HUES6 (cell line): ENCODE data around the gene HADHA.
A peak's percentile ranks its signal among the peaks of the same experiment; 100 is the strongest.
"Not testable (repeated sequence)": the region's sequence is repeated elsewhere in the genome, so short reads cannot be mapped to it uniquely, and the experiment has no call there.

ENCODE experiments used
- H3K27ac ChIP-seq: 2 replicates; pipeline ENCODE4 v1.7.0; 2013; ENCODE audit warnings: low read depth, mild to moderate bottlenecking, low read length, inconsistent platforms
- H3K27me3 ChIP-seq: 2 replicates; pipeline ENCODE4 v1.6.1; 2013; ENCODE audit warnings: low read length; ENCODE audit not compliant: control insufficient read depth, insufficient read depth
- H3K36me3 ChIP-seq: 2 replicates; pipeline ENCODE4 v1.6.1; 2013; ENCODE audit warnings: low read length; ENCODE audit not compliant: control insufficient read depth, insufficient read depth
- H3K4me1 ChIP-seq: 2 replicates; pipeline ENCODE4 v1.6.1; 2013; ENCODE audit warnings: low read length; ENCODE audit not compliant: control insufficient read depth, insufficient read depth
- H3K4me3 ChIP-seq: 2 replicates; pipeline ENCODE4 v1.5.1; 2013; ENCODE audit warnings: low read depth, low read length
- H3K9ac ChIP-seq: one replicate; pipeline ENCODE4 v1.6.1; 2013; ENCODE audit warnings: mild to moderate bottlenecking, low read length
- H3K9me3 ChIP-seq: 2 replicates; pipeline ENCODE4 v1.6.1; 2013; ENCODE audit warnings: low read depth, low read length; ENCODE audit not compliant: control insufficient read depth, insufficient read depth

HADHA gene

GRCh38 chr2:26273501-26273900 is 29.1 kb upstream of the HADHA start:
- H3K4me1 ChIP-seq: no peaks in the 10 kb centered on the region
- no peak overlapping the region for H3K9ac ChIP-seq
- H3K9me3 ChIP-seq: no peaks in the 10 kb centered on the region
- H3K4me3 ChIP-seq: no peak overlapping the region
- H3K27ac ChIP-seq: no peak overlapping the region
- no peaks in the 10 kb centered on the region for H3K27me3 ChIP-seq
- peaks cover 34% of the 10 kb centered on the region for H3K36me3 ChIP-seq

GRCh38 chr2:26270373-26270772 is 25.9 kb upstream of the HADHA start:
- no peaks in the 10 kb centered on the region for H3K27me3 ChIP-seq
- H3K4me1 ChIP-seq: no peaks in the 10 kb centered on the region
- H3K9me3 ChIP-seq: no peaks in the 10 kb centered on the region
- no peak overlapping the region for H3K4me3 ChIP-seq
- no peak overlapping the region for H3K9ac ChIP-seq
- H3K27ac ChIP-seq: no peak overlapping the region
- H3K36me3 ChIP-seq: peaks cover 13% of the 10 kb centered on the region

- Histone ChIP-seq H3K27me3 (no peaks in the 10 kb centered on the region), H3K9ac (no peak overlapping the region), H3K4me1 (no peaks in the 10 kb centered on the region), H3K27ac (no peak overlapping the region), H3K36me3 (peaks cover 13% of the 10 kb centered on the region), H3K9me3 (no peaks in the 10 kb centered on the region), H3K4me3 (no peak overlapping the region)
Observed at GRCh38 chr2:26269571-26270158, 25.2 kb upstream of the HADHA start.

- not testable (repeated sequence) for H3K27me3 ChIP-seq, H3K27ac ChIP-seq, H3K4me1 ChIP-seq, H3K9ac ChIP-seq, H3K36me3 ChIP-seq, H3K4me3 ChIP-seq, H3K9me3 ChIP-seq
Observed at GRCh38 chr2:26268670-26269385, 24.4 kb upstream of the HADHA start.

- no peaks in the 10 kb centered on the region for H3K27me3 ChIP-seq
- H3K27ac ChIP-seq: no peak overlapping the region
Observed at GRCh38 chr2:26268213-26268612, 23.8 kb upstream of the HADHA start.

GRCh38 chr2:26258836-26259235 is 14.4 kb upstream of the HADHA start:
- not testable (repeated sequence) for H3K4me1 ChIP-seq, H3K9ac ChIP-seq, H3K27ac ChIP-seq, H3K27me3 ChIP-seq, H3K4me3 ChIP-seq, H3K9me3 ChIP-seq
- H3K36me3 ChIP-seq: peaks cover 32% of the 10 kb centered on the region

More at GRCh38 chr2:26268213-26268612, 23.8 kb upstream of the HADHA start:
- H3K36me3 ChIP-seq: peaks cover 10% of the 10 kb centered on the region; the same call in 1 of the 2 replicates
- H3K9me3 ChIP-seq: no peaks in the 10 kb centered on the region
- no peak overlapping the region for H3K9ac ChIP-seq
- no peak overlapping the region for H3K4me3 ChIP-seq
- H3K4me1 ChIP-seq: no peaks in the 10 kb centered on the region

GRCh38 chr2:26255759-26256384 is 11.4 kb upstream of the HADHA start:
- no peak overlapping the region for H3K4me3 ChIP-seq
- H3K36me3 ChIP-seq: peaks cover 25% of the 10 kb centered on the region
- H3K4me1 ChIP-seq: no peaks in the 10 kb centered on the region
- H3K9me3 ChIP-seq: no peaks in the 10 kb centered on the region
- no peak overlapping the region for H3K9ac ChIP-seq
- no peaks in the 10 kb centered on the region for H3K27me3 ChIP-seq
- H3K27ac ChIP-seq: no peak overlapping the region

GRCh38 chr2:26251893-26252292 is 7.5 kb upstream of the HADHA start:
- Histone ChIP-seq H3K4me1 (no peaks in the 10 kb centered on the region), H3K27me3 (no peaks in the 10 kb centered on the region), H3K9ac (no peak overlapping the region), H3K27ac (no peak overlapping the region), H3K36me3 (0 out of 2 replicates have a peak, but pooled peaks cover 5% of the 10 kb centered on the region), H3K9me3 (no peaks in the 10 kb centered on the region), H3K4me3 (no peak overlapping the region)

- H3K9ac ChIP-seq: no peak overlapping the region
Observed at GRCh38 chr2:26249625-26250024, 5.2 kb upstream of the HADHA start.

GRCh38 chr2:26246818-26247217 is 2.4 kb upstream of the HADHA start:
- H3K27ac ChIP-seq: no peak overlapping the region
- H3K4me3 ChIP-seq: no peak overlapping the region
- peaks cover 6% of the 10 kb centered on the region for H3K4me1 ChIP-seq
- no peaks in the 10 kb centered on the region for H3K36me3 ChIP-seq
- H3K9me3 ChIP-seq: no peaks in the 10 kb centered on the region
- no peak overlapping the region for H3K9ac ChIP-seq
- no peaks in the 10 kb centered on the region for H3K27me3 ChIP-seq

More at GRCh38 chr2:26249625-26250024, 5.2 kb upstream of the HADHA start:
- Histone ChIP-seq H3K4me3 (no peak overlapping the region), H3K36me3 (0 out of 2 replicates have a peak, but pooled peaks cover 2% of the 10 kb centered on the region), H3K27me3 (no peaks in the 10 kb centered on the region), H3K27ac (no peak overlapping the region), H3K4me1 (peaks cover 6% of the 10 kb centered on the region), H3K9me3 (no peaks in the 10 kb centered on the region)

- Histone ChIP-seq H3K9ac (peak overlapping the region; percentile 97), H3K27ac (no peak overlapping the region)
Observed at GRCh38 chr2:26245810-26246209, 1.4 kb upstream of the HADHA start.

More at GRCh38 chr2:26245810-26246209, 1.4 kb upstream of the HADHA start:
- H3K9me3 ChIP-seq: no peaks in the 10 kb centered on the region
- H3K4me1 ChIP-seq: peaks cover 6% of the 10 kb centered on the region
- peak overlapping the region; percentile 86 for H3K4me3 ChIP-seq
- no peaks in the 10 kb centered on the region for H3K36me3 ChIP-seq
- no peaks in the 10 kb centered on the region for H3K27me3 ChIP-seq
